ENCODE results near the gene KRTCAP3.

- TF ChIP-seq CTCF (conservative IDR thresholded peaks at IDR 0.05; ENCODE audit: low read depth, low read length) (no peak), EZH2phosphoT487 (IDR thresholded peaks at IDR 0.05; ENCODE audit: borderline replicate concordance, low read length) (no peak)
Observed at GRCh38 chr2:27445155-27445554, 3.0 kb downstream of the KRTCAP3 start.

All from PC-3 (cell line).